Astrocyte (in vitro differentiated cells and primary cell): ENCODE measurements around the gene SSTR5.

Source experiments
- CTCF ChIP-seq: IDR thresholded peaks from 2 replicates; pipeline ENCODE4 v1.5.1; 2011; ENCODE audit warnings: low read depth, mild to moderate bottlenecking, inconsistent platforms, low read length, moderate library complexity; ENCODE audit not compliant: insufficient read depth
- EZH2 ChIP-seq: IDR thresholded peaks from 2 replicates; pipeline ENCODE4 v1.6.1; 2012; ENCODE audit warnings: mild to moderate bottlenecking, low read length, inconsistent platforms; ENCODE audit not compliant: insufficient read depth

GRCh38 chr16:1029259-1029545 lies 43.3 kb upstream of the SSTR5 start:
- TF ChIP-seq EZH2 = no peak
- no peak for TF ChIP-seq CTCF
